Stomach (tissue), 9 donors: ENCODE data around the gene VPS9D1. TPM values are rescaled to one million over a fixed set of nuclear protein-coding genes. Genes with fewer than 3 reads are reported as not detected.

Experiments used
- DNase-seq, 2 donors: peaks; one replicate each; pipeline versions ENCODE4 v3.0.0 to v3.0.0-alpha.2; 2013 to 2019
- H3K27ac ChIP-seq, 5 donors: fragments of 200-600 bp in 4 of 5; sonication (generic) in 4 of 5; one replicate each; pipeline ENCODE4 v1.5.1; 2013 to 2019; ENCODE audit warnings: mild to moderate bottlenecking in 1 of 5, moderate library complexity in 1 of 5
- H3K27me3 ChIP-seq, 3 donors: fragments of 200-600 bp; sonication (generic); one replicate each; pipeline ENCODE4 v1.5.1; 2017 to 2019; ENCODE audit warnings: mixed run types in 1 of 3
- H3K36me3 ChIP-seq, 4 donors: fragments of 200-600 bp; sonication (generic); 1 replicate in 3 of 4; 2 replicates in 1 of 4; pipeline ENCODE4 v1.5.1; 2016 to 2019
- H3K4me1 ChIP-seq, 4 donors: fragments of 200-600 bp; sonication (generic); one replicate each; pipeline ENCODE4 v1.5.1; 2016 to 2019
- H3K4me3 ChIP-seq, 4 donors: fragments of 200-600 bp; sonication (generic) in 3 of 4; one replicate each; pipeline ENCODE4 v1.5.1; 2016 to 2019; ENCODE audit warnings: mild to moderate bottlenecking in 1 of 4
- H3K9me3 ChIP-seq, 4 donors: fragments of 200-600 bp; sonication (generic); one replicate each; pipeline ENCODE4 v1.5.1; 2016 to 2019
- CTCF ChIP-seq, 7 experiments: fragments of 450-650 bp in 4 of 7; fragments of 200-600 bp in 3 of 7; sonication (generic) in 3 of 7; IDR thresholded peaks; one replicate each; pipeline ENCODE4 v1.5.1; 2016 to 2019; ENCODE audit warnings: antibody characterized with exemption in 7 of 7, control low read depth in 2 of 7, mild to moderate bottlenecking in 1 of 7
- EP300 ChIP-seq: sonication (generic); formaldehyde crosslinking; IDR thresholded peaks from one replicate; pipeline ENCODE4 v1.6.1; 2017; ENCODE audit warnings: antibody characterized with exemption
- POLR2A ChIP-seq, 4 donors: fragments of 450-650 bp; IDR thresholded peaks; one replicate each; pipeline ENCODE4 v1.6.1; 2016; ENCODE audit warnings: antibody characterized with exemption in 4 of 4, control low read depth in 2 of 4, mild to moderate bottlenecking in 1 of 4, moderate library complexity in 1 of 4
- POLR2AphosphoS5 ChIP-seq, 3 donors: sonication (generic); formaldehyde crosslinking; IDR thresholded peaks; one replicate each; pipeline ENCODE4 v1.6.1; 2016; ENCODE audit warnings: antibody characterized with exemption in 3 of 3
- WGBS, 5 donors: extraction: QIAGEN DNeasy Blood & Tissue Kit in 3 of 5; methylation state at CpG; one replicate each; pipeline versions ENCODE4 v1.1.5 to v1.1.7; 2013 to 2018; 5-methylcytosine and 5-hydroxymethylcytosine counted together
- intact Hi-C: fragments of 100-400 bp; cut with DNase I; formaldehyde crosslinking; loops from one replicate; pipeline ENCODE4 v1.15.1; 2023; ENCODE audit warnings: low total_unique reads
- polyA plus RNA-seq, 3 donors: library from polyadenylated mRNA; stranded (reverse); fragments of 200-250 nt; gene quantifications; one replicate each; pipeline ENCODE4 v1.2.3, GENCODE V29; 2013
- total RNA-seq, 5 donors: library from RNA; depleted of rRNA; stranded (reverse); fragments of >200 nt; gene quantifications; one replicate each; pipeline versions ENCODE4 v1.1.0 to v1.2.3, GENCODE V29; 2014 to 2016
- donor health status: healthy with polysubstance abuse.
- donor health status: Bipolar disorder and iron deficiency.
- donor health status: healthy.

The VPS9D1 gene
- total and polyA plus RNA-seq, 8 donors: 2.7 to 43.2 (median 8.8) TPM

DNA sequence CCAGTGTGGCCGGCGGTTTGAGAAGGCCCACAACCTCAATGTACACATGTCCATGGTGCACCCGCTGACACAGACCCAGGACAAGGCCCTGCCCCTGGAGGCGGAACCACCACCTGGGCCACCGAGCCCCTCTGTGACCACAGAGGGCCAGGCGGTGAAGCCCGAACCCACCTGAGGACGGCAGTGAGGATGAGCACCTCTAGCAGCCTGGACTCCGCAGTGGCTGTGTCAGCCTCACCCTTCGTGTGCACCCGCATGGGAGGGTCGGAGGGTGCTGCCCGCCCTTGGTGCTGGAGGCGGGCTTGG, 17.3 kb upstream of the VPS9D1 start:
- peaks cover 73 to 91% (median 87%) of the 10 kb centered on the region in 4 donors for H3K36me3 ChIP-seq
- H3K9me3 ChIP-seq: no peaks in the 10 kb centered on the region
- no peak for TF ChIP-seq POLR2A (IDR thresholded peaks at IDR 0.05)
- TF ChIP-seq EP300: no peak
- TF ChIP-seq CTCF (IDR thresholded peaks at IDR 0.05): no peak
- TF ChIP-seq POLR2AphosphoS5 (IDR thresholded peaks at IDR 0.05): no peak
- intact Hi-C loops: no loop called here
- H3K27ac ChIP-seq: no peak overlapping the region
- WGBS, 5 donors: 92 to 94% (median 93%) methylated on average over 13 to 14 of the region's 14 CpGs
- no peaks in the 10 kb centered on the region for H3K4me1 ChIP-seq
- no peak for DNase-seq
- H3K27me3 ChIP-seq: no peaks in the 10 kb centered on the region
- H3K4me3 ChIP-seq: no peak overlapping the region

- H3K4me1 ChIP-seq: no peaks in the 10 kb centered on the region
- no peak overlapping the region for H3K27ac ChIP-seq
- WGBS, 5 donors: 85 to 90% (median 86%) methylated on average over 17 to 20 of the region's 20 CpGs
- peaks cover 79 to 97% (median 90%) of the 10 kb centered on the region in 4 donors for H3K36me3 ChIP-seq
- no peaks in the 10 kb centered on the region for H3K9me3 ChIP-seq
- intact Hi-C loops: no loop called here
- no peak overlapping the region for H3K4me3 ChIP-seq
- TF ChIP-seq POLR2A (IDR thresholded peaks at IDR 0.05): no peak
- no peak for TF ChIP-seq POLR2AphosphoS5 (IDR thresholded peaks at IDR 0.05)
- no peak for DNase-seq
- H3K27me3 ChIP-seq: no peaks in the 10 kb centered on the region
Measured at GRCh38 chr16:89737341-89738071, 16.8 kb upstream of the VPS9D1 start.

- H3K36me3 ChIP-seq: peaks cover 88 to 100% (median 99%) of the 10 kb centered on the region in 4 donors
Measured at GRCh38 chr16:89736554-89736953, 15.9 kb upstream of the VPS9D1 start.

GRCh38 chr16:89733792-89734191, 13.1 kb upstream of the VPS9D1 start:
- no peaks in the 10 kb centered on the region for H3K27me3 ChIP-seq
- WGBS, 5 donors: 88 to 95% (median 93%) methylated on average over 14 to 21 of the region's 21 CpGs
- TF ChIP-seq CTCF (IDR thresholded peaks at IDR 0.05): no peak
- TF ChIP-seq POLR2A (IDR thresholded peaks at IDR 0.05): no peak
- TF ChIP-seq EP300: no peak
- no peak overlapping the region for H3K4me3 ChIP-seq
- no peaks in the 10 kb centered on the region for H3K9me3 ChIP-seq
- peaks cover 95 to 100% (median 100%) of the 10 kb centered on the region in 4 donors for H3K36me3 ChIP-seq
- DNase-seq: no peak
- intact Hi-C loops: no loop called here
- H3K4me1 ChIP-seq: no peaks in the 10 kb centered on the region
- no peak overlapping the region for H3K27ac ChIP-seq

More at GRCh38 chr16:89736554-89736953, 15.9 kb upstream of the VPS9D1 start:
- Histone ChIP-seq H3K4me1 (no peaks in the 10 kb centered on the region), H3K27ac (no peak overlapping the region), H3K9me3 (no peaks in the 10 kb centered on the region), H3K4me3 (no peak overlapping the region), H3K27me3 (no peaks in the 10 kb centered on the region)
- TF ChIP-seq POLR2AphosphoS5 (IDR thresholded peaks at IDR 0.05): no peak
- no peak for TF ChIP-seq POLR2A (IDR thresholded peaks at IDR 0.05)
- no peak for TF ChIP-seq CTCF (IDR thresholded peaks at IDR 0.05)
- TF ChIP-seq EP300: no peak
- DNase-seq: no peak
- intact Hi-C loops: no loop called here
- 96 to 100% (median 98%) methylated on average over 2 to 3 of the region's 3 CpGs for WGBS, 5 donors

DNA sequence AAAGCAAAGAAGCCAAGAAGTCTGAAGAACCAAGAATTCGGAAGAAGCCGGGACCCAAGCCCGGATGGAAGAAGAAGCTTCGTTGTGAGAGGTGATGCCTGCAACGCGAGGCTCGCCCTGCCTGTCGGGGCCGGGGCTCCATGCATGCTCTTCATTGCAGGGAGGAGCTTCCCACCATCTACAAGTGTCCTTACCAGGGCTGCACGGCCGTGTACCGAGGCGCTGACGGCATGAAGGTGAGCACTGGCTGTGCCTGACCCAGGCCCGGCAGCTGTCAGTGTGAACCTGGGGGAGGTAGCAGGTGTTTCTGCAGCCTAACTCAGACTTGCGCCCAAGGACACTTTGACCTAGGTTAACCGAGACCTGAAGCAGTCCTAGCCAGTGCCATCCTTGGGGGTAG, 12.6 kb upstream of the VPS9D1 start:
- no peak for DNase-seq
- intact Hi-C loops: no loop called here
- H3K36me3 ChIP-seq: peaks cover 92 to 98% (median 98%) of the 10 kb centered on the region in 4 donors

More for the DNA sequence above, 12.6 kb upstream of the VPS9D1 start:
- 86 to 97% (median 90%) methylated on average over 16 to 17 of the region's 17 CpGs for WGBS, 5 donors
- Histone ChIP-seq H3K9me3 (no peaks in the 10 kb centered on the region), H3K27me3 (no peaks in the 10 kb centered on the region), H3K4me3 (no peak overlapping the region), H3K4me1 (no peaks in the 10 kb centered on the region), H3K27ac (no peak overlapping the region)
- TF ChIP-seq EP300 (no peak), POLR2A (IDR thresholded peaks at IDR 0.05) (no peak), POLR2AphosphoS5 (IDR thresholded peaks at IDR 0.05) (no peak), CTCF (IDR thresholded peaks at IDR 0.05) (no peak)
